ENCODE results near the gene SFT2D1. TPM values are rescaled to one million over a fixed set of nuclear protein-coding genes. Genes with fewer than 3 reads are reported as not detected.

Gene SFT2D1
- total and polyA plus RNA-seq, 2 of the 4 experiments (the other 2 are of a cell fraction): 10.2 to 45.8 TPM

GRCh38 chr6:166275714-166276166 lies 66.6 kb downstream of the SFT2D1 start:
- in situ Hi-C loops (cut with MboI; ENCODE audit: low sequenced_read_pairs): loop anchor here (5.0 kb wide), 1 partner anchor 122 kb away; no protein-coding TSS in a partner anchor
- Histone ChIP-seq H4K20me1 (ENCODE audit: insufficient read depth, low read length) (no peaks in the 10 kb centered on the region), H3K9ac (ENCODE audit: low read depth, low read length) (no peak overlapping the region), H4K8ac (ENCODE audit: low read depth in 2 of 2, low read length in 2 of 2) (no peak overlapping the region), H3K9me3 (ENCODE audit: control insufficient read depth, insufficient read depth, low read length) (no peaks in the 10 kb centered on the region), H2BK15ac (ENCODE audit: low read depth, low read length) (no peak overlapping the region), H3K56ac (ENCODE audit: extremely low read depth, insufficient read depth, low read length) (no peak overlapping the region), H3K4me1 (ENCODE audit: control insufficient read depth, insufficient read depth, low read length) (no peaks in the 10 kb centered on the region), H4K91ac (ENCODE audit: insufficient read depth, low read depth, low read length) (no peak overlapping the region), H3K18ac (ENCODE audit: low read depth, low read length) (no peak overlapping the region), H2BK5ac (ENCODE audit: low read depth, low read length, poor library complexity, severe bottlenecking) (no peak overlapping the region), H2BK120ac (ENCODE audit: low read depth, low read length) (no peak overlapping the region), H3K79me1 (ENCODE audit: low read depth in 1 of 2, low read length in 2 of 2) (no peaks in the 10 kb centered on the region), H3K23ac (ENCODE audit: low read depth, low read length) (no peak overlapping the region), H3K36me3 (ENCODE audit: control insufficient read depth, insufficient read depth, low read length) (no peaks in the 10 kb centered on the region), H2AK9ac (replicated peaks; ENCODE audit: low read depth, low read length, poor library complexity) (no peak overlapping the region), H3K4ac (ENCODE audit: low read depth, low read length) (no peak overlapping the region), H3K9me1 (ENCODE audit: insufficient read depth, low read length) (no peaks in the 10 kb centered on the region), H3K27me3 (ENCODE audit: control insufficient read depth, insufficient read depth, low read length) (peaks cover 10% of the 10 kb centered on the region; the same call in 1 of the 2 replicates), H3K14ac (replicated peaks; ENCODE audit: low read depth, low read length) (no peak overlapping the region), H3K4me3 (ENCODE audit: insufficient read depth, low read depth, low read length) (no peak overlapping the region), H2BK20ac (ENCODE audit: low read depth, low read length) (no peak overlapping the region), H3K27ac (ENCODE audit: insufficient read depth, low read length) (no peak overlapping the region), H4K5ac (ENCODE audit: low read depth, low read length) (no peak overlapping the region), H3K4me2 (ENCODE audit: low read depth, low read length) (no peak overlapping the region), H2AFZ (replicated peaks; ENCODE audit: low read length, poor library complexity) (peak overlapping the region; percentile 3), H2AK5ac (ENCODE audit: low read depth, low read length) (no peak overlapping the region)
- ChIA-PET POLR2A (ENCODE audit: unreplicated experiment) (no interaction called here), CTCF (interaction anchor here (0.6 to 1.2 kb wide), 6 partner anchors 9 to 131 kb away, joined by 3 to 20 read pairs (median 4); no protein-coding TSS in a partner anchor)
- intact Hi-C loops (cut with micrococcal nuclease): loop anchor here (1.0 to 5.0 kb wide), 2 partner anchors 107 to 125 kb away; partner anchors contain the start of gene MPC1
- DNase-seq (peak; percentile 15), ATAC-seq (ENCODE audit: low read depth) (peak; percentile 97)
- no CpG with 5 or more reads among the region's 21 CpGs for WGBS, 2 experiments (ENCODE audit: extremely low coverage in 2 of 2, insufficient read length in 1 of 2)
- dilution Hi-C loops (cut with HindIII; ENCODE audit: low sequenced_read_pairs, unreplicated experiment): no loop called here
- TF ChIP-seq BHLHE40 (IDR thresholded peaks at IDR 0.05; ENCODE audit: low read depth, low read length): no peak
- no peak for TF ChIP-seq MAZ (IDR thresholded peaks at IDR 0.05; ENCODE audit: borderline replicate concordance, low read depth, low read length)
- no peak for TF ChIP-seq CHD1 (IDR thresholded peaks at IDR 0.05; ENCODE audit: low read depth, low read length)
- no peak for TF ChIP-seq USF2 (IDR thresholded peaks at IDR 0.05; ENCODE audit: low read depth, low read length)
- peak; percentile 98 for TF ChIP-seq CTCF (conservative IDR thresholded peaks at IDR 0.05; ENCODE audit: low read depth, low read length)
- TF ChIP-seq RCOR1 (IDR thresholded peaks at IDR 0.05; ENCODE audit: insufficient replicate concordance, low read length): no peak
- no peak for TF ChIP-seq ELK1 (IDR thresholded peaks at IDR 0.05; ENCODE audit: borderline replicate concordance, low read depth, low read length)
- TF ChIP-seq CEBPB (IDR thresholded peaks at IDR 0.05; ENCODE audit: low read depth, low read length): no peak
- TF ChIP-seq RFX5 (IDR thresholded peaks at IDR 0.05; ENCODE audit: low read depth, low read length): no peak
- TF ChIP-seq SMC3 (IDR thresholded peaks at IDR 0.05; ENCODE audit: low read depth, low read length): peak; percentile 73
- no peak for TF ChIP-seq MAFK (IDR thresholded peaks at IDR 0.05; ENCODE audit: low read depth, low read length)
- no peak for TF ChIP-seq NFE2L2 (IDR thresholded peaks at IDR 0.05; ENCODE audit: low read depth, low read length)
- TF ChIP-seq RAD21 (IDR thresholded peaks at IDR 0.05; ENCODE audit: low read length): peak; percentile 89
- TF ChIP-seq MXI1 (IDR thresholded peaks at IDR 0.05; ENCODE audit: borderline replicate concordance, low read depth, low read length): no peak
- no TSS peak for BruUV-seq (replicated peaks)
